SIG-M5 treated with dmso at 0.1 percent for 504 hours (cell line): ENCODE data around the gene CDH11.

Experiments
- DNase-seq: peaks from one replicate; lab custom pipeline; 2025; ENCODE audit not compliant: unreplicated experiment; lab: John Stamatoyannopoulos, UW

The CDH11 gene

DNA sequence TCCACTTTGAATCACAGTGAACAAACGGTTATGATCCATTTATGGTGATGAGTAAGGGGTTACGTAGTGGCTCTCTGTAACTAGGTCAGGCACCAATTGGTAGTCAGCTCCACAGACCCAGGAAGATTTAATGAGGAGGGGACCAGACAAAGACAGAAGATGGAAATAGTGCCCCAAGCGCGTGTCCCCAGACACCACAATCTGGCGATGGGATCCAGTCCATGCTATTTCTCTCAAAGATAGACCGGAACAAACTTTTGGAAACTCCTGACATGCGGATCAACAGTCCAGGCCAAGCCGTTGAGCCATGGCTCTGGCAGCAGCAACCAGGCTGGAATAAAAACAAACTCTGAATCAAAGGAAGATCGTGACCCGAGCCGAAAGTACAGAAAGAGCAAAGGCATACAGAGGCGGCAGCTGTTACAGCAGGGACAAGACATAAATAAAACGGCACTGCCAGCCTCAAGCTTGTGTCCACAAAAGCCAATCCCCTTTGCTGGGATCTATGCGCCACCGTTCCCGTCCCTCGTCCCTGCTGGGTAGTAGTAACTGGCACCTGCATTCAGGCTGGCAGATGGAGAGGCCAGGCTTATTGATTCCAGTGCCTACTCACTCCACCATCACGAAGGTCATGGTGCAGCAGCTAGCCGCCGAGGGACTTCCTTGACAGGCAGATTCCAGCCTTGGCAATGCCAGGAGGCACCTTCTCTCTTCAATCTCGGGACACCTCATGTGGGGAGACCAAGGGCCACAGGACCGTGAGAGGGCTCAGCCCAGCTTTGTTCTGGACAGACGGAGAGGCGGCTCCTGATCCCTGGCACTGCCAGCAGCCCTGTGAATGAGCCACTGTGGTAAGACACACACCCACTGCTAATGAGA lies 50.2 kb downstream of the CDH11 start:
- no peak for DNase-seq

DNA sequence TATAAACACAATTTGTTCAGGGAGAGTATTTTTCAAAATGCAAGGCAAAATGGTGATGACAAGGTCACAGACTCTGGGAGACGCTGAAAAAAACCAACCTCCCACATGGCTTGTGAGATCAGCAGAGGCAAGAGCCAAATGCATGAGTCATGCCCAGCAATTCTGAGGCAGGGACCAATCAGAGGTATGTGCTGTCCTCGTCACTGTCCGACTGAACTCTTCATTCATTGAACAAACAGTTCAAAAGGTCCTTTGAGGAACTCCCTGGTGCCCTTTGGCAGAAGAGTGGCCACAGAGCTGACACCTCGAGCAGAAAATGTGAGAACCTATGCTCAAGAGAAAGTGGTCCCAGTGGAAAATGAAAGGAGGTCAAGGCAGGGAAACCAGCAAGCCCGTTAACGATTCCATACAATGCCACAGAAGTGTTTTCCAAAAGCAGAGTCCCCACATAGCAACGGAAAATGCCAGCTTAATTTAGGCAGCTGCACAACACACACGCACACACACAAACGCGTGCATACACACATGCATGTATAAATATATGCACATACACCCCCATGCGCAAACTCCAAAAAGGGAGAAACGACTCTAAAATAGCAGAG lies 50.9 kb downstream of the CDH11 start:
- DNase-seq: no peak

DNA sequence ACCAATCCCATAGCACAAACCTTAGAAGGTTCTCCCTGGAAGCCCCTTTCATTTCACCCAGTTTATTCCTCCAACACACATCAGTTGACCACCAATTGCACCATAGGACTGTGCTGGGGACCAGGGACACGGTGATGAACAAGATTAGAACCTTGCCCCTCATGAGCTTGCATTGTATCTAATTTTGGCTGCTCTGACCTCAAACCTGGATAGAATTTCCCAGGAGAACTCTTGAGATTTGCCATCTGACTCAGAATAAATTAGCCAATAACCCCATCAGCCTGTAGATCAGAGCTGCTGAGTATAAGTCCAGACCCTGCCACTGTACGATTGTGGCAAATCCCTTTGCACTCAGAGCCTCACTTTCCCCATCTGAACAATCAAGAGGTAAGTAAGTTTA lies 52.1 kb downstream of the CDH11 start:
- DNase-seq: no peak

DNA sequence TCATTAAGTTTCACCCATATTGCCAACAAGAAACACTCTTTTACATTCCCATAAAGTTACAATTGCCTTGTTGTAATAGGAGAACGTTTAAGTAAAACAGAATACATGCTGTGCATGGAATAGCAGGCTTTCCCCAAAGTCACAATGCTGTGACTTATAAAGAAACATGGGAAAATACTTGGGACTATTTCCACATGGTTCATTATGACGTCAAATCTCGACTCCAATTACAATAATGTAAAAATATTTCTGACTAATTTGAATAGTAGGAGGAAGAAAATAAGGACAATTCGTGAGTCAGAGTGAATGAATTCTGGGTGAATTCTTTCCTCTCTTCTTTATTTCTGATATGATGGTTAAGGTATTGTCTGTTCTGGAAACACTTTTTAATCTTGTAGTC lies 52.8 kb downstream of the CDH11 start:
- DNase-seq: no peak

DNA sequence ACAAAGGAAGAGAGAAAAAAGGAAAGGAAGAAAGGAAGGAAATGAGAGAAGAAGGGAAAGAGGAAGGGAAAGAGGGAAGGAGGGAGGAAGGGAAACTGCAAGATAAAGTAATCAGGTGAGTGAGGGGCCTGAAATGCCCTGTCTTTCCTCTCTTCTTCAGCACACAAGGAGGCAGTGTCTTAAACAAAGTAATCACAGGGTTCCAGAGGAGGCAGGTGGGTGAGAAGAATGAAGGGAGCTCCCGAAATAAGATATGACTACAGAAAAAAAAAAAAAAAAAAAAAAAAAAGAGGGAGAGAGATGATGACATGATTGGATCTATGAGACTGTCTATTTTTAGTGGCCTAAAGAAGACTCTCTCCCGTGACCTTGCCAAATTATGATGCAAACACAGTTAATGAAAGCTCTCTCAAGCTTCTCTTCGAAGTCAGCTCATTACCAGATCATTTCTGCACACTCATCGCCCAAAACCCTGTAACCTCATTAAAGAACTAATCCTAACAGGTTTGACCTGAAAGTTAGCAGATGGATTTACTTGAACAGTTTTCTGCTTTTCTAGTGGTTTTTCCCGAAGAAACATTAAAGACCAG lies 53.6 kb downstream of the CDH11 start:
- no peak for DNase-seq

DNA sequence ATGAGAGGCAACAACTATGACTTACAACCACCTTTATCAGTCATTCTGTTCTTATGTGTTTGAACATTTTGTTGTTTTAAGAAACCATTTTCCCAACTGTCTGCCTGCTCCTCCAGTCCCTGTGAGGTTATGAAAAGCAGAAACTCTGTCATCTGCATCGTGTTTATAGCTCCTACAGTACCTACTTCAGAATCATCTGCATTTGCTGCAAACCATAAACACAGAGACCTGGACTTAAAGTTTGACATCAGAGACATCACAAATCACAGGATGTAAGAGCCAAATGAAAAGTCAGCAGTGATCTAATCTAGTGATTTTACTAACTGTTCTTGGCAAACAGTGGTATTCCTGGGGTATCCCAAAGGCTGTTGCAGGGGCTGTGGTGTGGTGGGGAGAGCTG lies 55.2 kb downstream of the CDH11 start:
- DNase-seq: no peak

DNA sequence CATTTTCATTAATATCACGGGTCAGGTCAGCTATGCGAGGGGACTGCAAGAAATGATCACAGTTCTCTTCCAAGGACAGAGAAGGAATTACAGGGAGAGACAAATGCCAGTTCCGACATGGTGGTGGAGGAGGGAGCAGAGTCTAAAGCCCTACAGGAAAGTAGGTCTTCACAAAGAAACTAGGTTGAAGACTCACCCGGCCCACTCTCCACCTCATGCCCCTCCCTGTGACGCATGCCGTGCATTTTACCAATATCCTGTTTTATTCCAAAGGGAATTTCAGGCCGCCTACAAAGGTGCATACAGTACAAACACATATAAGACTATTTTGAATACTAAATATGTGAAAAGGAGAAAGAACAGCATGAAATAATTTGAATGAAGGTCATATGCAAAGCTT lies 56.8 kb downstream of the CDH11 start:
- DNase-seq: no peak

DNA sequence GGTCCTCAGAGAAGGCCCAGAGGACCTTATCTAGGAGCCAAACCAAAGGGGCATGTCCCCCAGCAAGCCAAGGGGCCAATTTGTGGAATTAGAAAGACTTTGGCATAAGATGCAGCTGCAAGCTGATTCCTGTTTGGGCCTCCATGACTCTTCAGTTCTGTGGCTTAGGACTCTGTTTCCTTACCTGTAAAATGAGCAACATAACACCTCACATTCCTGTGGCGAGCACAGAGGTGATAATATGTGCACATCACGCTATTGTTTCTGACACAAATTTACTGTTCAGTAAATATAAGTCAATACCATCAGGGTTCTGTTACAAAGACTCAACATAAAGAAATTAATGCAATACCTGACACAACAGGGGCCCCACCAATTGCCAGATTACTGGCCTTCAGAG lies 57.7 kb downstream of the CDH11 start:
- no peak for DNase-seq

DNA sequence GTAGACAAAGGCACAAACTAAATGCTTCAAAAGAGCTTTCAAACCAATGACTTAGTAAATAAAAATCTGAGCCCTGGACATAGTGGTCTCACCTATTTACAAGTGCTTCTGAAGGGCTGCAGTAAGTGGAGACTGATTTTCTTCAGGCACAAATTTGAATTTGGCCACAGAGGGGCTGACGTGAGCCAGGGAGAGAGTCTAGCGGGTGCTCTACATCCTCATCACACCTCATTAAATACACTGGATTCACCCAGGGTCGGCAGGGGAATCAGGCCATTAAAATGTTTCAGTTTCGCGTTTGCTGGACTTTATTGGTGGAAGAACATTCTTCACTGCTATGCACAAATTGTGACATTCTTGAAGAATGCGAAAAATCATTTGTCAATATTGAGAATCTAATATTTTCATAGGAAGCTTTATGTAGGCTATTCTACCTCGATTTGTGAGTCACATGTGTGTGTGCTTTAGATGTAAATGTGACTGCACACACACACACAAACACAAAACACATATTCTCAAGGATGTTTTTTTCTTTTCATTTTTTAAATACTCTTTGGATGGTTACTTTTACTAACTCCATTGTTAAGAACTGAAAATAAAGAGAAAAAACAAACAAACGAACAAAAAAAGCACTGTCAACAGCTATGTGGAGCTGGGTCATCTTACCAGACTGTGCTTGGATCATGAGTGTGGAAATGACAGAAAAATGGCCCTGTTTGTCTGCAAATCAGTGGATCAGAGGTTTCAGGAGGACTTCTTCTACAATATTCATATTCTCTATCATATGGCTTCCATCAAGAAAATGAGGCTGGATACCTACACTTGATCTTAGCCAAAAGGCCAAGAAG lies 58.9 kb downstream of the CDH11 start:
- DNase-seq: no peak

DNA sequence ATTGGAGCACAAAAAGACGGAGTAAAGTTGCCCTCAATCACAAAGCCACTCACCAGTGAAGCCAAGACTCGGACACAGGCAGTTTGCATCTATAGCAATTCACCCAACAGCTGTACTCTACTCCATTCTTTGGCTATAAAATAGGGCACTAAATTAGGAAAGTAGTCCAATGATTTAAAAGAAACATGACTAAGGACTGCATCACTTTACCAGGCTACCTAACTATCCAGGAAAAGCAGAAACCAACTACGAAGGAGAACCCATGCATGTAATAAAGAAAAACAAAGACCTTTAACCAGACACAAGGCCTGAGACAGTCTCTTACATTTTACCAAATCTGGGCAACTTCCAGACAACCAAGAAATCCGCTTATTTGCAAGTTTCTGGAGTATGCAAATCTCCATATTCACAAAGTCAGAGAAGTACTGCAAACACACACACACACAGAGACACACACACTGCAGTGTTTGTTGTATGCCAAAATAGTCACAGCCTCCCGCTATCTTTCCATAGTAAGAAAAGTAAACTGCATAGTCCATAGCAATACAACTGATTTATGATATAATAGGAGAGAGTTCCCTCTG lies 59.8 kb downstream of the CDH11 start:
- no peak for DNase-seq

DNA sequence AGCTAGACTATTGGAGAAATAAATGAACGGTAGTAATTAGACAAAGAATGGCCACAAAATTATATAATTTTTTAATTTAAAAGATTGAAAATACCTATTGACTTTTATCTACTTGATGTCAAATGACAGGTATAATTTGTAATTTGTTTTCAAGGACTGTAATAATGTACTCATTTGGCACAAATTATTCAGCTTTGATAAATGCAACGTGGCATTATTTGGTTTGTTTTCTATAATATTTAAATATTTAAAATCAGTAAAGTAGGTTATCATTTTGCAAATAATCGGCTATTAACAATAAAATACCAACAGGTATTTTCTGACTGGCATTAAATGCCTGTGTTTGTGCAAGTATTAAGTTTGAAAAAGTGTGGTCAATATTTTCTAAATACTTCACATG lies 60.6 kb downstream of the CDH11 start:
- DNase-seq: no peak

DNA sequence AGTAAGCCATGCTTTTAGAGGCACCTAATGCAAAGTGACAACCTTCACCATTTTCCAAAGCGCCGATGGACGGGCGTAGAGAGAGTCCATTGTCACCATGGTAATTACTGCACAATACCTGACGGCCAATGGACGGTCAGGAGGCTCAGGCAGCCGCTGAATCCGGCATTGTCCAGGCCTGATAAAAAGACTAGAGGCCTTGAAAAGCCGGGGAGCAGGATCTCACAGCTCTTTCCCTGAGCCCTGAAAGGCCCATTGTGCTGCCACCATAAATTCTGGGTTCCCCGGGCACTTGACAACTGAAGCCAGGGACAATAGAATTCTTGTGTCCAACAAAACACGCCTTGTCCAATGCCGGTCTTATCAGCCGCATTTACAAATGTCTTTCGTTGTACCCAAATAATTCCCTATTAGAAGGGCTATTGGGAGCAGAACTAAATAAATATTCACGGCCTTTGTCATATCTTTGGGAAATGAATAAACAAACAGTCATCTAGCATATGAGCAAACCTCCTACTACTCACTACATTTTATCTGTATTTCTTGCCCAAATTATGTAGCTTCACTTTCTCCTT lies 62.4 kb downstream of the CDH11 start:
- no peak for DNase-seq

DNA sequence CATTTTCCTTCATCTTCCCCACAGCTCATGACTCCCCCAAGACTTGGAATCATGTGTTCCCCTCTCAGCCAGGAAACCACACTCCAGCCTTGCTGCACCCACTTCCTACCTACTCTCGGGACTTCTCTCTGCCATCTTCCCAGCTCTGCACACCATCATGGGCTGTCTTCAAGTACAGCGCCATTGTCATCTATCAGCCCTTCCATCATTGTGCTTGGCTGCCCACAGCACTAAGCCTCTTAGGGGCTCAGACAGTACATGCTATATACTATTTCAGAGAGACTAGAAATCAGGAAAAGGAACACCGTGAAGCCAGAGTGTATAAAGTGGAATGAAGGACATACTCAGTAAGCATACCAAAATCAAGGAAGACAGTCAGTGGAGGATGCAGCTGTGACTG lies 64.7 kb downstream of the CDH11 start:
- no peak for DNase-seq

DNA sequence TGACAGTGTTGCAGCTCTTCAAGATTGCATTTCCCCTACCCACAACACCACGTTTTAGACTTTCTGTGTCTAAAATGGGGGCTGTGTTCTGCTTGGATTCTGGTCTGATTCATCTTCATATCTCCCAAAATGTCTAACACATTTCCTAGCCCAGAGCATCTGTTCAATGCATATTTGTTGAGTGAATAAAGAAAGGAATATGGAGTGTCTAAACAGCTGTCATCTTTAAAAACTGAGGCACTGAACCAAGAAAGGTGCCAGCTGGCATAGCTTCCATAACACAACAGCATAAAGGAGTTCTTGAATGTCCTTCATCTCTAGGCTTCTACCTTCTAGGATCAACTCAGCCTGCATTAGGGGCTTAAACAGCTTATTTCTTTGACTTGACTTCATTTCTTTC lies 67.4 kb downstream of the CDH11 start:
- DNase-seq: no peak

DNA sequence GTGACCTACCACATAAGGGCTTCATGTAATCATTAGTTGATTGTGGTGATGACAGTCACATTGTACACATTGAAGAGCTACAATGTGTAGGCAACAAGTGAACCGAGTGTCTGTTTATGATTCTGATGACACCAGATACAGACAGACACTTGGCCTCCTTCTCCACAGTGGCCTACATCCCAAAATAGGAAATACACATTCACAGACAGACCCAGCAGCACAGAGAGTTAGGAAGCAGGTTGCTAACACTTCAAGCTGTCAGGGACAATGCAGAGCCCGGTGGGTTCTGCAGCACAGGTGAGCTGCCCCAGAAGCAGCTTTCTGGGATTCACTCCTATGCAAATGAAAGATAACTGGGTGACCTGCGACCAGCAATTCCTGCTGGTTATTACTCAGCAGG lies 72.2 kb downstream of the CDH11 start:
- no peak for DNase-seq

DNA sequence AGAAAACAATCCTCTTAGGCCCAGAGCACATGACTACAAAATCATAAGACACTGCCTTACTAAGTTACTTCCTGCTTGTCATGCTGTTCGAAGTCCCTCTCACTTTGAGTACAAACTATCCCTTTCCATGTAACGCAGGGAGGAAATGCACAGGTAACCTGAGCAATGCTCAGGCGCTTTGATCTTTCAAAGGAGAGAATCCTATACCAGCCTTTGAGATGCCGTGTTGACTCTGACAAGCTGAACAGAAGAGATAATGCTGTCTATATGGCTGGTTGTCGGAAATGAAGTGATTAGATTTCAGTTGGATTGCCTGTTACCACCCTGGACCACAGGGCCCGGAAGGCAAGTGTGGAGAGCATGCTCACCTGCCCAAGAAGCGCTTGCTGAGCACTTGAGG lies 75.9 kb downstream of the CDH11 start:
- DNase-seq: no peak

DNA sequence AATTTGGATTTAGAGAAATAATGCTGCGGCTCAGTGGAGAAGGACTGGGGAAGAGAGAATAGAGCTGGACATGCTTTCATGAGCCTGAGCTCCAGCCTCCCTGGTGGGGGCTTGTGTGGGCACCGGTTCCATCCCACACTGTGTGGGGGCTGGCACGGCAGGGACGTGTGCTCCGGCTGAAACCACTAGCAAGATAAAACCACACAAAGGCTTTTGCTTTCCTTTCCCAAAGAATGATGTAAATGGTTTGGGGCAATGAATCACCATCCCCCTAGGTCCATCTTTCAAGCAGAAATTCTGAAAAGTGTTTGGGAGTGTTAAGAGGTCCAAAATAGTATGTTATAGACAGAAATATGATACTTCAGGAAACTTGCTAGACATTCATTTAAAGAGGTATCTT lies 77.0 kb downstream of the CDH11 start:
- DNase-seq: no peak

DNA sequence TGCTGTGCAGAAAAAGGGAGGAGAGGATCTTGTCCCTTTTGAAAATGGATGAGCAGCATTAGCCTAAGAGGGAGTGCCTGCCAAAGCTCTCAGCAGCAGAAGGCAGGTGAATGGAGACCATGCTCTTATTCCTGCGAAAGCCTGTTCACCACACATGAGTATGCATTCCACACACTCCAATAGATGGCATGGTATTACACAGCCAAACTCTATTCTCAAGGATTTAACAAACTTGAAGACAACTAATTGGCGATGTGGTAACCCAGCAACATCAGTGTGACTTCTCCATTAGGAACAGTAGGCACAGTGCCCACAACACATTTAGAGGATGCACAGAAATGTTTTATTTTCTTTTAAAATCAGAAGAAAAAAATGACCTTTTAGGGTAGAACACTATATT lies 77.8 kb downstream of the CDH11 start:
- no peak for DNase-seq

DNA sequence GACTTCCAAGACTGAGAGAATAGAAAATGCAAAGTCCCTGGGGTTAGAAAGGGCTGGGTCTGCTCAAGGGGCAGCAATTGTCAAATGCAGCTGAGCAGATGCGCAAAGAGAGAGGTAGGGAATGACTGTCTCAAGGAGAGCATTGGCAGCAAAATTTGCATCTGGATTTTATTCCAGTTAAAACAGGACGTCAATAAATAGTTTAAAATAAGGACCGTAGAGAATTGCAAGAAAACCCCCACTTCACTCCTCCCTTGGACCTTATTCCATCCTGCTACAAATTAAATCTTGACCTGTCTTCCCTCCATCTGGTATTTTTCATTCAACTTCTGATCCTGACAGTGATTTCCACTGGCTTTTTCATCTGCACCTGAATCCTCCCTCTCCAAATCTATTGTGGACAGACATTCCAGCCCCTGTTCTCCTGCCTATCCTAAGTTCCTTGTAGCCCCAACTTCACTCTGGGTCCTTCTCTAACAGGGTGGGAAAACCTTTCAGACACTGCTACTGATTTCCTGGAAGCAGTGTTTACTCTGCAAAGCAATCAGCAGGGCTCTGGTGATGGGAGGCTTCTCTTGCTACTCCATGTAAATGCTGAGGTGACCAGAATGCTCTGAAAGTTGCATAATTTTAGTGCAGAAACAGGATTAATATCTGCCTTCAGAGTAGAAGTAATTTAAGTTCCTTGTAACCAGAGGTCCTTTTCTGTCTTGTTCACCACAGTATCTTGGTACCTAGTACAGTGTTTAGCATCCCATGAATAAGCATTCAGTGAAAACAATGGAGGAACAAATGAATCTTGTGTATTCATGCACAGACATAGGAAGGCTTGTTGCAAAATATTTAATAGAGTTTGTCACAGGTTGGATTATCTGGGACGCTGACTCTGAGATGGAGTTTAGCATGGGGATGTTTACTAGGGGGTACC lies 79.2 kb downstream of the CDH11 start:
- DNase-seq: no peak

DNA sequence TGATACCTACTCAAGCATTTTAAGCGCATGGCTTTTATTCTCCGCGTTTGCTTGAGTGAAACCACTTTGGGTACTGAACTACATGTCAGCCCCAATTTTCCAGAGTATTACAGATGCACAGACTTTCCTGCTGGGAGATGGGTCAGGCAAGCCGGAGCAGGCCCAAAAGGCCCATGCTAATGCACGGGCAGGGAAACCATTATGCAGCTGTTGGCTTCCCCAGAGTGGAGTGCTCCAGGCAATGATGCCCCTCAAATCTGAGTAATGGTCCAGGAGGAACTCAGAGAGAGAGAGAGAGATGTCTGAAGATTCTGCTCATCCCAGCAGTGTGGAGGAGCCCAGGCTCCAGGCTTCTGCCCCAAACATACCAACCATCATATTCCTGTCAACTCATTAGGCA lies 80.2 kb downstream of the CDH11 start:
- DNase-seq: no peak
